H1 (cell line): ENCODE results near the gene OTP. TPM values are rescaled to one million over a fixed set of nuclear protein-coding genes. Genes with fewer than 3 reads are reported as not detected.

Experiments used
- ATF2 ChIP-seq: IDR thresholded peaks from 2 replicates; pipeline ENCODE4 v1.6.1; 2012; ENCODE audit warnings: low read length, inconsistent platforms
- CTBP2 ChIP-seq: IDR thresholded peaks from 2 replicates; pipeline ENCODE4 v1.7.0; 2011; ENCODE audit warnings: borderline replicate concordance, mild to moderate bottlenecking, moderate library complexity, mixed read lengths, low read length; ENCODE audit not compliant: insufficient read depth, insufficient read length
- EGR1 ChIP-seq: IDR thresholded peaks from 2 replicates; pipeline ENCODE4 v1.6.1; 2011; ENCODE audit warnings: low read depth, low read length, borderline replicate concordance
- RXRA ChIP-seq: IDR thresholded peaks from 2 replicates; pipeline ENCODE4 v1.6.1; 2011; ENCODE audit warnings: low read depth, mild to moderate bottlenecking, low read length, moderate library complexity; ENCODE audit not compliant: insufficient read depth
- SUZ12 ChIP-seq: fragments of 200-600 bp; sonication (generic); IDR thresholded peaks from 2 replicates; pipeline ENCODE4 v1.6.1; 2012; ENCODE audit warnings: mild to moderate bottlenecking, inconsistent platforms, low read length, moderate library complexity, mixed read lengths
- polyA plus RNA-seq, 7 experiments: library from polyadenylated mRNA; depleted of rRNA in 3 of 7; stranded (reverse) in 5 of 7; unstranded in 2 of 7; fragments of >200 nt in 5 of 7; fragments of 200-250 nt in 2 of 7; gene quantifications; 1 replicate in 5 of 7; 2 replicates in 1 of 7; 4 replicates in 1 of 7; pipeline versions ENCODE4 v1.2.1 to v1.2.3, GENCODE V29; 2011 to 2013; ENCODE audit warnings: missing spikeins in 2 of 7, mixed read lengths in 2 of 7
- total RNA-seq: library from RNA; stranded (reverse); fragmentation: NEBNext Ultra II Directional; extraction: Animal tissue kit (Norgen Biotek cat#: 25700); gene quantifications from 2 replicates; pipeline ENCODE4 v1.2.1, GENCODE V29; 2021
- TF ChIP-seq, protein P1 (sequence below): fragments of 300-600 bp; sonication (generic); IDR thresholded peaks from 2 replicates; pipeline ENCODE4 v1.7.1; 2012; ENCODE audit warnings: low read length, moderate library complexity, mild to moderate bottlenecking, inconsistent platforms; ENCODE audit not compliant: insufficient replicate concordance

Gene OTP
- total and polyA plus RNA-seq, 2 of the 8 experiments (the other 6 are each of a cell fraction or from before 2014, with no cell fraction given): not detected

DNA sequence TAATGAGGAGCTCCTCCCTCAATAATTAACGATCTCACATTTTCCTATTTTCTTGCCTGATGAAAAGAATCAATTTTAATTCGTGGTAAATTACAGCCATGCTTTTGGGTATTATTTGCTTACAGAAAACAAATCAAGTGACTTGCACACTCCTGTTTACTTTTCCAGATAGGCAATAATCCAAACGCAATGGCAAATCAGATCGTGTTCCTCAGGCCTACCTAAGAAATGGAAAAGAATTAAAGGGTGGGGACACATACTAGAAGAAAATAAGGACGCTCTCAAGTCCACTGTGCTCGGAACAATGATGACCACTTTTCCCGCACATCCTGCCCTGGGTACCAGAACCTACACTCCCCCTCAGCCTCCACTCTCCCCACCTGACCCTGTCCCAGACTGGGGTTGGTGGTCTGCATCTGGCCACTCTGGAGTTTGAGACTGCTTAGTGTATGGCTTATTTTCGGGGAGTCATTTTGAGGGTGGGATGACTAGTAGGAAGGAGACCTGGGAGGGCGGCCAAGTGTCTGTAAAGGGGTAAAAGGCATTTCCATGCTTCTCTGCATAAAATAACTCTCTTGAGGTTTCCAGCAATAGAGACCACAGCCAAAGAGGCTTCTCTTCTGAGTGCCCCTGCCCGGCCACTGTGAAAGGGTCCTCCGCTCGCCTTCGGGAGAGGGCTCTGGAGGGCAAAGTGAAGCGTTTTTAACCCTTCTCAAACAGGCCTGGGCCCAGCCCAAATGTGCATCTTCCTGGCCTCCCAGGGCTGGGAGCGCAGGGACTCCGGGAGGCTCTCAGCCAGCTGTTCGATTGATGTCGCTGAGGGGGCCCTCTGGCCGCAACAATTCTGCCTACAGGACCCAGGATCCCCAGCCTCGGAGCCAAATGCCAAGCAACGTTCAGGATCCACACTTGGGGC lies 4.5 kb upstream of the OTP start (continued):
- TF ChIP-seq, protein P1, sequence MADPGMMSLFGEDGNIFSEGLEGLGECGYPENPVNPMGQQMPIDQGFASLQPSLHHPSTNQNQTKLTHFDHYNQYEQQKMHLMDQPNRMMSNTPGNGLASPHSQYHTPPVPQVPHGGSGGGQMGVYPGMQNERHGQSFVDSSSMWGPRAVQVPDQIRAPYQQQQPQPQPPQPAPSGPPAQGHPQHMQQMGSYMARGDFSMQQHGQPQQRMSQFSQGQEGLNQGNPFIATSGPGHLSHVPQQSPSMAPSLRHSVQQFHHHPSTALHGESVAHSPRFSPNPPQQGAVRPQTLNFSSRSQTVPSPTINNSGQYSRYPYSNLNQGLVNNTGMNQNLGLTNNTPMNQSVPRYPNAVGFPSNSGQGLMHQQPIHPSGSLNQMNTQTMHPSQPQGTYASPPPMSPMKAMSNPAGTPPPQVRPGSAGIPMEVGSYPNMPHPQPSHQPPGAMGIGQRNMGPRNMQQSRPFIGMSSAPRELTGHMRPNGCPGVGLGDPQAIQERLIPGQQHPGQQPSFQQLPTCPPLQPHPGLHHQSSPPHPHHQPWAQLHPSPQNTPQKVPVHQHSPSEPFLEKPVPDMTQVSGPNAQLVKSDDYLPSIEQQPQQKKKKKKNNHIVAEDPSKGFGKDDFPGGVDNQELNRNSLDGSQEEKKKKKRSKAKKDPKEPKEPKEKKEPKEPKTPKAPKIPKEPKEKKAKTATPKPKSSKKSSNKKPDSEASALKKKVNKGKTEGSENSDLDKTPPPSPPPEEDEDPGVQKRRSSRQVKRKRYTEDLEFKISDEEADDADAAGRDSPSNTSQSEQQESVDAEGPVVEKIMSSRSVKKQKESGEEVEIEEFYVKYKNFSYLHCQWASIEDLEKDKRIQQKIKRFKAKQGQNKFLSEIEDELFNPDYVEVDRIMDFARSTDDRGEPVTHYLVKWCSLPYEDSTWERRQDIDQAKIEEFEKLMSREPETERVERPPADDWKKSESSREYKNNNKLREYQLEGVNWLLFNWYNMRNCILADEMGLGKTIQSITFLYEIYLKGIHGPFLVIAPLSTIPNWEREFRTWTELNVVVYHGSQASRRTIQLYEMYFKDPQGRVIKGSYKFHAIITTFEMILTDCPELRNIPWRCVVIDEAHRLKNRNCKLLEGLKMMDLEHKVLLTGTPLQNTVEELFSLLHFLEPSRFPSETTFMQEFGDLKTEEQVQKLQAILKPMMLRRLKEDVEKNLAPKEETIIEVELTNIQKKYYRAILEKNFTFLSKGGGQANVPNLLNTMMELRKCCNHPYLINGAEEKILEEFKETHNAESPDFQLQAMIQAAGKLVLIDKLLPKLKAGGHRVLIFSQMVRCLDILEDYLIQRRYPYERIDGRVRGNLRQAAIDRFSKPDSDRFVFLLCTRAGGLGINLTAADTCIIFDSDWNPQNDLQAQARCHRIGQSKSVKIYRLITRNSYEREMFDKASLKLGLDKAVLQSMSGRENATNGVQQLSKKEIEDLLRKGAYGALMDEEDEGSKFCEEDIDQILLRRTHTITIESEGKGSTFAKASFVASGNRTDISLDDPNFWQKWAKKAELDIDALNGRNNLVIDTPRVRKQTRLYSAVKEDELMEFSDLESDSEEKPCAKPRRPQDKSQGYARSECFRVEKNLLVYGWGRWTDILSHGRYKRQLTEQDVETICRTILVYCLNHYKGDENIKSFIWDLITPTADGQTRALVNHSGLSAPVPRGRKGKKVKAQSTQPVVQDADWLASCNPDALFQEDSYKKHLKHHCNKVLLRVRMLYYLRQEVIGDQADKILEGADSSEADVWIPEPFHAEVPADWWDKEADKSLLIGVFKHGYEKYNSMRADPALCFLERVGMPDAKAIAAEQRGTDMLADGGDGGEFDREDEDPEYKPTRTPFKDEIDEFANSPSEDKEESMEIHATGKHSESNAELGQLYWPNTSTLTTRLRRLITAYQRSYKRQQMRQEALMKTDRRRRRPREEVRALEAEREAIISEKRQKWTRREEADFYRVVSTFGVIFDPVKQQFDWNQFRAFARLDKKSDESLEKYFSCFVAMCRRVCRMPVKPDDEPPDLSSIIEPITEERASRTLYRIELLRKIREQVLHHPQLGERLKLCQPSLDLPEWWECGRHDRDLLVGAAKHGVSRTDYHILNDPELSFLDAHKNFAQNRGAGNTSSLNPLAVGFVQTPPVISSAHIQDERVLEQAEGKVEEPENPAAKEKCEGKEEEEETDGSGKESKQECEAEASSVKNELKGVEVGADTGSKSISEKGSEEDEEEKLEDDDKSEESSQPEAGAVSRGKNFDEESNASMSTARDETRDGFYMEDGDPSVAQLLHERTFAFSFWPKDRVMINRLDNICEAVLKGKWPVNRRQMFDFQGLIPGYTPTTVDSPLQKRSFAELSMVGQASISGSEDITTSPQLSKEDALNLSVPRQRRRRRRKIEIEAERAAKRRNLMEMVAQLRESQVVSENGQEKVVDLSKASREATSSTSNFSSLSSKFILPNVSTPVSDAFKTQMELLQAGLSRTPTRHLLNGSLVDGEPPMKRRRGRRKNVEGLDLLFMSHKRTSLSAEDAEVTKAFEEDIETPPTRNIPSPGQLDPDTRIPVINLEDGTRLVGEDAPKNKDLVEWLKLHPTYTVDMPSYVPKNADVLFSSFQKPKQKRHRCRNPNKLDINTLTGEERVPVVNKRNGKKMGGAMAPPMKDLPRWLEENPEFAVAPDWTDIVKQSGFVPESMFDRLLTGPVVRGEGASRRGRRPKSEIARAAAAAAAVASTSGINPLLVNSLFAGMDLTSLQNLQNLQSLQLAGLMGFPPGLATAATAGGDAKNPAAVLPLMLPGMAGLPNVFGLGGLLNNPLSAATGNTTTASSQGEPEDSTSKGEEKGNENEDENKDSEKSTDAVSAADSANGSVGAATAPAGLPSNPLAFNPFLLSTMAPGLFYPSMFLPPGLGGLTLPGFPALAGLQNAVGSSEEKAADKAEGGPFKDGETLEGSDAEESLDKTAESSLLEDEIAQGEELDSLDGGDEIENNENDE: no peak
- TF ChIP-seq CTBP2 (peak; percentile 92), RXRA (no peak), ATF2 (no peak), SUZ12 (peak; percentile 86), EGR1 (0 out of 2 replicates have a peak, but pooled peaks have one; percentile 10)
